Fibroblast of skin of abdomen (primary cell): ENCODE data around the gene D2HGDH.
"Not testable (repeated sequence)": the region's sequence is repeated elsewhere in the genome, so short reads cannot be mapped to it uniquely, and the experiment has no call there.

Experiments
- DNase-seq: peaks from one replicate; pipeline ENCODE4 v3.0.0-alpha.2; 2013

Gene D2HGDH

GRCh38 chr2:241726459-241726858, 8.0 kb upstream of the D2HGDH start:
- DNase-seq, result no peak

GRCh38 chr2:241728000-241728399, 6.4 kb upstream of the D2HGDH start:
- DNase-seq, result no peak

GRCh38 chr2:241728627-241729026, 5.8 kb upstream of the D2HGDH start:
- no peak for DNase-seq

DNA sequence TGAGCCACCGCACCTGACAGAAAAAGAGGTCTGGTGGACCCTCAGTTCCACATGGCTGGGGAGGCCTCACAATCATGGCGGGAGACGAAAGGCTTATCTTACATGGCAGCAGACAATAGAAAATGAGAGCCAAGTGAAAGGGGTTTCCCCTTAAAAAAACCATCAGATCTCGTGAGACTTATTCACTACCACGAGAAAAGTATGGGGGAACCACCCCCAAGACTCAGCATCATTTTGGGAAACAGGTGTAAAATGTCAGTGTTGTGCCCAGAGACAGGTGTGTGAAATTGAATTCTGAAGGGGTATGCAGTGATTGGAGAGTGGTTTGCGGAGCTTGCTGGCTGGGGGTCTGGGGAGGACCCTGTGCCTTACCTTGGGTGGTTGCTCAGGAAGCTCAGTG, 4.6 kb upstream of the D2HGDH start:
- no peak for DNase-seq

GRCh38 chr2:241730671-241731293, 3.6 kb upstream of the D2HGDH start:
- DNase-seq, result no peak

GRCh38 chr2:241732513-241733186, 1.8 kb upstream of the D2HGDH start:
- DNase-seq, result peak; percentile 24

DNA sequence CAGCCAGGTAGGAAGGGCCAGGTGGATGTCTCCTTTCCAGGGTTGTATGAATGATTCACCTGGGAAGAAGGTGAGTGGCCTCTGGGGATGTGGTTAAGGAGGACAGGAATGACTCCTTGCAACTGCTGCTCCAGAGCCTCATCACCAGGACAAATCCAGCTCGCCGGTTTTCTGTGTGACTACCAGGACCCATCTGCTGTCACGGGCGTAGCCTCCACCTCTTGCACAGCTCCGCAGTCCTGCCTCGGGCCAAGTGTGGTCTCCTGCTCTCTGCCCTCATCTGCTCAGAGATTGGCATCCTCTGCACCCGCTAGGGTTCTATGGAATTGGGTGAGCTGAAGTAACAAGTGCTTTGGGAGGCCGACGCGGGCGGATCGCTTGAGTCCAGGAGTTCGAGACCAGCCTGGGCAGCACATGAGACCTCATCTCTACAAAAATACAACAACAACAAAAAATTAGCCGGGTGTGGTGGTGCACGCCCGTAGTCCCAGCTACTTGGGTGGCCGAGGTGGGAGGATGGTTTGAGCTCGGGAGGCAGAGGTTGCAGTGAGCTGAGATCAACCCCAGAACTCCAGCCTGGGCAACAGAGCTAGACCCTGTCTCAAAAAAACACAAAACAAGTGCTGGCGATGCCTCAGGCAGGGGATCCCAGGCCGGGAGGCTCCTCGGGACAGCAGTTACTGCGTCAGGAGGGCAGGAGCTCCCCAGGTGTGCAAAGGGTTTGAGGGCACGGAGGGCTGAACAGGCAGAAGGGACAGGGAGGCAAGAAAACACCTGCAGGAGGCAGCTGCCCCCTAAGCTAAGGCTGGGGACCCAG, 831 bp upstream of the D2HGDH start:
- no peak for DNase-seq

DNA sequence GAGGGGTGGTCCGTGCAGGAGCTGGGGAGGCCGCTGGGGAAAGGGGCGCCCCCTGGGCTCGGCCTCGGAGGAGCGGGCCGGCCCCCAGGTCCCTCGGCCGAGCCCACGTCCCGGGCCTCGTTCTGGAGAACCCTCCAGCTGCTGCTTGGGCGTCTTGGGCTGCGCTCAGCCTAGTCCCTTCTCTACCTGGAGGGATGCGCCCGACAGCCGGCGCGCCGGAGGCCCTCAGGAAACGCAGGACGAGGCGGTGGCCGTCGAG, 293 bp upstream of the D2HGDH start:
- no peak for DNase-seq

DNA sequence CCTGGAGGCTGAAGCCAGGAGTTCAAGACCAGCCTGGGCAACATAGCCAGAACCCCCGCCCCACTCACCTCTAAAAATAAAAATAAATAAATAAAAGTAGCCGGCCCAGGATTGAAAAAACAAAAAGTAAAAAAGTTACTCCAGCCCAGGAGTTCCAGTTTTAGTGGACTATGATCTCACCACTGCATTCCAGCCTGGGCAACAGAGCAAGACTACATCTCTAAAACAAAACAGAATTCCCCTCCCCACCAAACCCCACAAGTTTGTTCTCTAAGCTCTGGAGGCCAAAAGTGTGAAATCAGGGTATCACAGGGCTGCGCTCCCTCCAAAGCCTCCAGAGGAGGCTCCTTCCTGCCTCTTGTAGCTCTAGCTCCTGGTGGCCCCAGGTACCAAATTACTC, 1.7 kb downstream of the D2HGDH start:
- DNase-seq, result no peak

GRCh38 chr2:241738040-241738686, 3.7 kb downstream of the D2HGDH start:
- no peak for DNase-seq

DNA sequence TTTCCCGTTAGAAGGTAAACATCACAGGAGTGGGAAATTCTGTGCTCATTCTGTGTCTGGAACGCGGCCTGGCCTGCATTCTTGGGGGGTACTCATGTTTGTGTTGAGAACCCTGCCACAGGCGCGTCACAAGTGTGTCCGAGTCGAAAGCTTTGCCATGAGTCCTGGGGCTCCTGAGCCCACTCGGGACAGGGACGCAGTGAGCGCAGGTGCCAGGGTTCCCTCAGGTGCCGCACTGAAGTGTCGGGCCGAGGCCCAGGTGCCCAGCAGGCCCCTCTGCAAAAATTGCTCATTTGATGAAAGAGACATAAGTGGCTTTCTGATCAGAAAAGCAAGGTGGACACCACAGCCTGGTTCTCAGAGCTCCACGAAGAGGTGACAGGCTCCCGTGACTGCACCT, 4.7 kb downstream of the D2HGDH start:
- no peak for DNase-seq

DNA sequence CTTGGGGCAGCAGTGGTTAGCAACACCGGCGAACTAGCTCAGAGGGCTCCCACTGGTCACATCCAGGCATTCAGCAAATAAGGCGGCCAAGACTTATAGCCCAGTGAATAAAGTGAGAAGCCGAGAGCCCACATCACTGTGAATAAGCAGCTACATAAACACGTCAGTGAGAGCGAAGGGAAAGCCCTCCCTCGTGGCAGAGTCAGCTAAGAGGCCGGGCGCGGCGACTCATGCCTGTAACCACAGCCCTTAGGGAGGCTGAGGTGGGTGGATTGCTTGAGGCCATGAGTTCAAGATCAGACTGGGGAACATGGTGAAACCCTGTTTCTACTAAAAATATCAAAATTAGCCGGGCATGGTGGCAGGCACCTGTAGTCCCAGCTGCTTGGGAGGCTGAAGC, 5.2 kb downstream of the D2HGDH start:
- peak; percentile 40 for DNase-seq

DNA sequence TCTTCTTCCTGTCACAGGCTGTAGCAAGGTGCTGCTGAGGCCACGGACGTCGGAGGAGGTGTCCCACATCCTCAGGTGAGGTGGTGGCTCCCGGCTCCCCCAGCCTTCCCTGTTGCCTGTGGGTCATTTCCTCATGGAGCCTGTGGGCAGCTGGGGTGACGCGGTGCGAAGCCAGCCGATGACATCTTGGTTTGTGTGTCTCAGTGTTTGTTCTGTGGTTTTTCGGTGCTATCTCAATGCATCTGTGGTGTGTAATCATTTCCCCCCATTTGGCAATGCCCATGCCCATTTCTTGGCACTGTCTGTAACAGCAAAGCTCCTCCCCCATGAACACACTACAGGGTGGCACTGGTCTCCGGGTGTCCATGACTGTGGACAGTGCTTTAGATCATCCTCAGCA, 6.6 kb downstream of the D2HGDH start:
- DNase-seq, result no peak

- DNase-seq, result no peak
Observed at GRCh38 chr2:241742320-241742939, 8.0 kb downstream of the D2HGDH start.

DNA sequence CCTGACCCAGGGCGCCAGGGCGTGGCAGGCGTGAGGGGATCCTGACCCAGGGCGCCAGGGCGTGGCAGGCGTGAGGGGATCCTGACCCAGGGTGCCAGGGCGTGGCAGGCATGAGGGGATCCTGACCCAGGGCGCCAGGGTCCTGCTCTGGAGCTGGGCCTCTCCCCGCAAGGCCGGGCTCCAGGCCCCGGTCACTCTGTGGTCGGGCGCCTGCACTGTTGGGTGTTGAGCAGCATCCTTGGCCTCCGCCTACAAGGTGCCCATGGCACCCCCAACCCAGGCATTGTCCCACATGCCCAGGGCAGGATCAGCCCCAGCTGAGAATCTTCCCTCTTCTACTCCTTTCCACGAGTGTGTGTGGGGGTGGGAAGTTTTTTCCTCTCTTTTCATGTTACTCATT, 8.6 kb downstream of the D2HGDH start:
- DNase-seq, result not testable (repeated sequence)

- no peak for DNase-seq
Observed at GRCh38 chr2:241743620-241744019, 9.2 kb downstream of the D2HGDH start.

DNA sequence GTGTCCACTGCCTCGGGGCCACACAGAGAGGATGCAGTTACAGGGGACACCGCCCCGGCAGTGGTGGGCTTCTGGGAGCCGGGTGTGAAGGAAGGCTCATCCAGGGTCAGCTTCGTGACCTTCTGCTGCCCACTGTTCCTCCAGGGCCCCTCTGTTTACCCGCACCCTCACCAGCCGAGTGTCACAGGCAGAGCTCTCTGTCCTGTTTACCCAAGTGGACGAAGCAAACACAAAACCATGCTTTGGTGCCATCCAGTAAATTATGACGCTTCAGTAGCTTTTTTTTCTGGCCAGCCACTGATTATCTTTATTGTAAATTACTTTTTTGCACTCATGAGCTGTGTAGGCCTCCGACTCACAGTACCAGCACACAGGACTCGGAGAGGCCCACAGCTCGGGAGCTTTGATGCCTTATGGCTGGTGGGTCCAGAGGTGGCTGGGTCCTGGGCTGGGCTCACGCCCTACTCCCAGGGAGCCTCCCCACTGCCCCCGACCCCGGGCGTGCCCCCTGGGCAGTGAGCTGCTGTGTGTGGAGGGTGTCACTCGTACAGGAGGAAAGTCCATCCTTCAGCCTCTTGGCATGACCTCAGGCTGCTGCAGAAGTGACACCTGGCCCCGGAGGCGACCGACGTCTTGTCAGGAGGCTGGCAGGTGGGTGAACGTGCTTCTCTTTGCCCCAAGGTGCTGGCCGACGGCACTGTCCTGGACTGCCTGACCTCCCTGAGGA, 9.8 kb downstream of the D2HGDH start:
- no peak for DNase-seq

GRCh38 chr2:241745276-241745675, 10.8 kb downstream of the D2HGDH start:
- DNase-seq, result no peak

DNA sequence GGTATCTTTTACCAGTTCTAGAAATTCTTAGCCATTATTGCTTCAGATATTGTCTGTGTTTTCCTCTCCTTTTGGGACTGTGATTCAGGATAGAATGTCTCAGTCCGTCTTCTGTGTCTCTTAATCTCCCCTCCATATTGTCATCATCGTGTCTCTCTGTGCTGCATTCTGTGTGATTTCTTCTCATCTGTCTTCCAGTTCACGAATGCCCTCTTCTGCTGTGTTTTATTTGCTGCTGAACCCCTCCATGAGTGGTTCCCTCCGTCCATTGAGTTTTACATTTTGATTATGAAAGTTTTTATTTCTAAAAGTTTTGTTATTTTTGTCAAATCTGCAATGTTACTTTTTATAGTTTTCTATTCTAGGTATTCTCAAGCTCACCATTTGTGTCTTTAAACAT, 11.7 kb downstream of the D2HGDH start:
- DNase-seq, result no peak

- DNase-seq, result no peak
Observed at GRCh38 chr2:241748468-241749256, 14.2 kb downstream of the D2HGDH start.

DNA sequence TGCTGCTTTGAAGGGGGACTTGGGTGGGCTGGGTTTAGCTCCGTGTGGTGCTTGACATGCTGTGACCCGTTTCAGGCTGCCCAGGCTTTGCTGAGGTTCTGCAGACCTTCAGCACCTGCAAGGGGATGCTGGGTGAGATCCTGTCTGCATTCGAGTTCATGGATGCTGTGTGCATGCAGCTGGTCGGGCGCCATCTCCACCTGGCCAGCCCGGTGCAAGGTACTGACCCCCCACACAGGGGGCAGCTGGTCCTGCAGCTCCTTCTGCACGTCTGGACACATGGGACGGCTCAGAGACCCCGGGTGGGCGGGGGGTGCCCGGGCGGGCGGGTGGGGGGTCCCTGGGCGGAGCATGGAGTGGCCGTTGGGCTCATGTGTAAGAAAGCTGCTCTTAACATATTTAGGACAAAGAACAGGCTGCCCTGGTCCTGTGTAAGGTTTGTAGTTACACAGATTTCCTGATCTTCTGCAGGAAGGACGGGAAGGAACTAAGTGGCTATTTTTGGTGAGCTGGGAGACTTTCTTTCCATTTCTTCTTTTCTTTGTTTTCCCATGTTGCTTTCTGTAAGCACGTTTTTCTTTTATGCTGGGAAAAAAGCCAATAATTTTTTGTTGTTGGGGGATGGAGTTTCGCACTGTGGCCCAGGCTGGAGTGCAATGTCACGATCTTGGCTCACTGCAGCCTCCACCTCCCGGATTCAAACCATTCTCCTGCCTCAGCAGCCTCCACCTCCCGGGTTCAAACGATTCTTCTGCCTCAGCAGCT, 15.8 kb downstream of the D2HGDH start:
- no peak for DNase-seq
